IMR-90 (cell line): ENCODE results near the gene MTERF1. TPM values are rescaled to one million over a fixed set of nuclear protein-coding genes. Genes with fewer than 3 reads are reported as not detected.

Experiments
- ATAC-seq: fragments of 200-7000 bp; cut with Tn5 transposase; 2 replicates; pipeline ENCODE4 v1.9.1; 2020; ENCODE audit warnings: low read depth, mild to moderate bottlenecking, moderate library complexity
- BruUV-seq: library from RNA; stranded (reverse); fragments of 400-500 nt; replicated peaks from 2 replicates; lab custom pipeline; 2021; lab: Mats Ljungman, UMichigan
- CTCF ChIA-PET: fragments of 300-600 bp; formaldehyde crosslinking; extraction: SDS; loops from one replicate; lab custom pipeline; 2021; ENCODE audit warnings: antibody characterized with exemption; lab: Yijun Ruan, JAX
- POLR2A ChIA-PET: fragments of 300-600 bp; sonication (Branson Sonifier 250); formaldehyde crosslinking; loops from one replicate; lab custom pipeline; 2022; ENCODE audit warnings: antibody characterized with exemption; ENCODE audit not compliant: unreplicated experiment; lab: Charles Lee
- DNase-seq: peaks from one replicate; pipeline ENCODE4 v3.0.0; 2013
- H2AFZ ChIP-seq: replicated peaks from 2 replicates; pipeline ENCODE3; 2013; ENCODE audit warnings: low read length, mild to moderate bottlenecking; ENCODE audit not compliant: poor library complexity
- H2AK5ac ChIP-seq: 2 replicates; pipeline ENCODE4 v1.6.1; 2013; ENCODE audit warnings: low read depth, low read length, inconsistent platforms
- H2AK9ac ChIP-seq: replicated peaks from 2 replicates; pipeline ENCODE3; 2013; ENCODE audit warnings: mild to moderate bottlenecking, low read depth, low read length, moderate library complexity; ENCODE audit not compliant: poor library complexity
- H2BK120ac ChIP-seq: 2 replicates; pipeline ENCODE4 v1.6.1; 2013; ENCODE audit warnings: low read depth, low read length, inconsistent platforms
- H2BK15ac ChIP-seq: 3 replicates; pipeline ENCODE4 v1.6.1; 2013; ENCODE audit warnings: low read depth, low read length, inconsistent platforms
- H2BK20ac ChIP-seq: 2 replicates; pipeline ENCODE4 v1.6.1; 2013; ENCODE audit warnings: low read depth, mild to moderate bottlenecking, inconsistent platforms, low read length, moderate library complexity
- H2BK5ac ChIP-seq: 2 replicates; pipeline ENCODE4 v1.6.1; 2013; ENCODE audit warnings: mild to moderate bottlenecking, low read depth, low read length, inconsistent platforms; ENCODE audit not compliant: poor library complexity, severe bottlenecking
- H3K14ac ChIP-seq: replicated peaks from 2 replicates; pipeline ENCODE4 v1.6.1; 2013; ENCODE audit warnings: low read depth, low read length, inconsistent platforms
- H3K18ac ChIP-seq: 2 replicates; pipeline ENCODE4 v1.6.1; 2013; ENCODE audit warnings: low read depth, low read length, control low read depth
- H3K23ac ChIP-seq: 2 replicates; pipeline ENCODE4 v1.6.1; 2013; ENCODE audit warnings: low read depth, low read length, inconsistent platforms
- H3K27ac ChIP-seq: 2 replicates; pipeline ENCODE4 v1.5.1; 2013; ENCODE audit warnings: mild to moderate bottlenecking, control low read depth, low read length; ENCODE audit not compliant: insufficient read depth
- H3K27me3 ChIP-seq: 2 replicates; pipeline ENCODE4 v1.6.1; 2013; ENCODE audit warnings: low read length; ENCODE audit not compliant: control insufficient read depth, insufficient read depth
- H3K36me3 ChIP-seq: 2 replicates; pipeline ENCODE4 v1.6.1; 2013; ENCODE audit warnings: low read length, mixed read lengths; ENCODE audit not compliant: control insufficient read depth, insufficient read depth
- H3K4ac ChIP-seq: 2 replicates; pipeline ENCODE4 v1.6.1; 2013; ENCODE audit warnings: low read depth, low read length, inconsistent platforms
- H3K4me1 ChIP-seq: 2 replicates; pipeline ENCODE4 v1.6.1; 2013; ENCODE audit warnings: low read length, mixed read lengths; ENCODE audit not compliant: control insufficient read depth, insufficient read depth
- H3K4me2 ChIP-seq: 2 replicates; pipeline ENCODE4 v1.6.1; 2013; ENCODE audit warnings: low read depth, mild to moderate bottlenecking, control low read depth, low read length, moderate library complexity
- H3K4me3 ChIP-seq: 2 replicates; pipeline ENCODE4 v1.5.1; 2013; ENCODE audit warnings: low read depth, mild to moderate bottlenecking, control low read depth, low read length, moderate library complexity; ENCODE audit not compliant: insufficient read depth
- H3K56ac ChIP-seq: 2 replicates; pipeline ENCODE4 v1.6.1; 2013; ENCODE audit warnings: low read length, inconsistent platforms; ENCODE audit not compliant: insufficient read depth; ENCODE audit errors: extremely low read depth
- H3K79me1 ChIP-seq, 2 experiments: 2 replicates each; pipeline ENCODE4 v1.6.1; 2013; ENCODE audit warnings: low read length in 2 of 2, inconsistent platforms in 1 of 2, low read depth in 1 of 2
- H3K9ac ChIP-seq: 2 replicates; pipeline ENCODE4 v1.6.1; 2013; ENCODE audit warnings: low read depth, low read length, control low read depth
- H3K9me1 ChIP-seq: 2 replicates; pipeline ENCODE4 v1.6.1; 2013; ENCODE audit warnings: low read length, inconsistent platforms; ENCODE audit not compliant: insufficient read depth
- H3K9me3 ChIP-seq: 2 replicates; pipeline ENCODE4 v1.6.1; 2013; ENCODE audit warnings: low read length; ENCODE audit not compliant: control insufficient read depth, insufficient read depth
- H4K20me1 ChIP-seq: 2 replicates; pipeline ENCODE4 v1.6.1; 2013; ENCODE audit warnings: low read length, inconsistent platforms; ENCODE audit not compliant: insufficient read depth
- H4K5ac ChIP-seq: 2 replicates; pipeline ENCODE4 v1.6.1; 2013; ENCODE audit warnings: mild to moderate bottlenecking, low read depth, low read length, control low read depth
- H4K8ac ChIP-seq, 2 experiments: 2 replicates each; pipeline ENCODE4 v1.6.1; 2013; ENCODE audit warnings: low read depth in 2 of 2, low read length in 2 of 2, control low read depth in 1 of 2, inconsistent platforms in 1 of 2
- H4K91ac ChIP-seq: 2 replicates; pipeline ENCODE4 v1.6.1; 2013; ENCODE audit warnings: low read depth, low read length, inconsistent platforms; ENCODE audit not compliant: insufficient read depth
- BHLHE40 ChIP-seq: fragments of 150-350 bp; IDR thresholded peaks from 2 replicates; pipeline ENCODE4 v1.6.1; 2016; ENCODE audit warnings: mild to moderate bottlenecking, low read depth, low read length
- CEBPB ChIP-seq: IDR thresholded peaks from 2 replicates; pipeline ENCODE4 v1.6.1; 2012; ENCODE audit warnings: low read depth, low read length, improper control_type of control experiment
- CHD1 ChIP-seq: IDR thresholded peaks from 2 replicates; pipeline ENCODE4 v1.6.1; 2012; ENCODE audit warnings: low read depth, low read length, improper control_type of control experiment
- FOS ChIP-seq: fragments of 150-350 bp; IDR thresholded peaks from 2 replicates; pipeline ENCODE4 v1.6.1; 2016; ENCODE audit warnings: low read depth, low read length
- MAFK ChIP-seq: IDR thresholded peaks from 2 replicates; pipeline ENCODE4 v1.6.1; 2012; ENCODE audit warnings: low read depth, low read length, improper control_type of control experiment
- MAZ ChIP-seq: IDR thresholded peaks from 2 replicates; pipeline ENCODE4 v1.6.1; 2012; ENCODE audit warnings: low read depth, mild to moderate bottlenecking, low read length, improper control_type of control experiment, moderate library complexity, borderline replicate concordance
- MXI1 ChIP-seq: IDR thresholded peaks from 2 replicates; pipeline ENCODE4 v1.6.1; 2012; ENCODE audit warnings: low read depth, mild to moderate bottlenecking, low read length, moderate library complexity, borderline replicate concordance
- NFE2L2 ChIP-seq: fragments of 150-350 bp; IDR thresholded peaks from 2 replicates; pipeline ENCODE4 v1.6.1; 2016; ENCODE audit warnings: low read depth, mild to moderate bottlenecking, low read length
- POLR2A ChIP-seq: IDR thresholded peaks from 2 replicates; pipeline ENCODE4 v1.6.1; 2012; ENCODE audit warnings: mild to moderate bottlenecking, low read depth, low read length
- RAD21 ChIP-seq: IDR thresholded peaks from 2 replicates; pipeline ENCODE4 v1.6.1; 2012; ENCODE audit warnings: low read length, improper control_type of control experiment
- RCOR1 ChIP-seq: IDR thresholded peaks from 2 replicates; pipeline ENCODE4 v1.6.1; 2012; ENCODE audit warnings: mild to moderate bottlenecking, low read length, improper control_type of control experiment; ENCODE audit not compliant: insufficient replicate concordance
- RFX5 ChIP-seq: IDR thresholded peaks from 2 replicates; pipeline ENCODE4 v1.8.0; 2012; ENCODE audit warnings: low read depth, mild to moderate bottlenecking, low read length, moderate library complexity
- SMC3 ChIP-seq: fragments of 150-350 bp; IDR thresholded peaks from 2 replicates; pipeline ENCODE4 v1.6.1; 2016; ENCODE audit warnings: low read depth, mild to moderate bottlenecking, antibody characterized with exemption, low read length, moderate library complexity
- WGBS, 2 experiments: methylation state at CpG; one replicate each; pipeline versions ENCODE4 v1.1.5 to v1.1.7; 2013; ENCODE audit warnings: missing lambda C conversion rate in 2 of 2; ENCODE audit not compliant: insufficient read length in 1 of 2; ENCODE audit errors: extremely low coverage in 2 of 2; 5-methylcytosine and 5-hydroxymethylcytosine counted together
- dilution Hi-C: fragments of 300-500 bp; cut with HindIII; formaldehyde crosslinking; loops from one replicate; pipeline ENCODE4 v1.14.3; 2018; ENCODE audit warnings: low sequenced_read_pairs; ENCODE audit not compliant: unreplicated experiment
- in situ Hi-C: fragments of 300-500 bp; cut with MboI; formaldehyde crosslinking; loops from 3 replicates; pipeline ENCODE4 v1.14.3; 2019; ENCODE audit warnings: low sequenced_read_pairs, inconsistent platforms, mixed read lengths
- intact Hi-C: fragments of 100-400 bp; cut with micrococcal nuclease; formaldehyde crosslinking; loops from 2 replicates; pipeline ENCODE4 v1.10.0; 2022
- polyA plus RNA-seq, 3 experiments: library from polyadenylated mRNA; depleted of rRNA; stranded (reverse); fragments of >200 nt; gene quantifications; 2 replicates each; pipeline ENCODE4 v1.2.3, GENCODE V29; 2012; ENCODE audit warnings: low replicate concordance in 1 of 3
- total RNA-seq: library from RNA; depleted of rRNA; stranded (reverse); fragments of >200 nt; gene quantifications from 2 replicates; pipeline ENCODE4 v1.2.3, GENCODE V29; 2012
- TF ChIP-seq, protein P1 (sequence below): fragments of 150-350 bp; IDR thresholded peaks from 2 replicates; pipeline ENCODE4 v1.6.1; 2016; ENCODE audit warnings: low read depth, mild to moderate bottlenecking, low read length, moderate library complexity, borderline replicate concordance
- TF ChIP-seq, protein P2 (sequence below): conservative IDR thresholded peaks from 2 replicates; pipeline ENCODE4 v1.5.1; 2012; ENCODE audit warnings: mild to moderate bottlenecking, low read depth, low read length, improper control_type of control experiment
- TF ChIP-seq, protein P3 (sequence below): fragments of 150-350 bp; IDR thresholded peaks from 2 replicates; pipeline ENCODE4 v1.6.1; 2017; ENCODE audit warnings: mild to moderate bottlenecking, antibody characterized with exemption, low read length, low read depth

MTERF1 gene
- total and polyA plus RNA-seq, 2 of the 4 experiments (the other 2 are of a cell fraction) = 7.0 to 7.3 TPM

DNA sequence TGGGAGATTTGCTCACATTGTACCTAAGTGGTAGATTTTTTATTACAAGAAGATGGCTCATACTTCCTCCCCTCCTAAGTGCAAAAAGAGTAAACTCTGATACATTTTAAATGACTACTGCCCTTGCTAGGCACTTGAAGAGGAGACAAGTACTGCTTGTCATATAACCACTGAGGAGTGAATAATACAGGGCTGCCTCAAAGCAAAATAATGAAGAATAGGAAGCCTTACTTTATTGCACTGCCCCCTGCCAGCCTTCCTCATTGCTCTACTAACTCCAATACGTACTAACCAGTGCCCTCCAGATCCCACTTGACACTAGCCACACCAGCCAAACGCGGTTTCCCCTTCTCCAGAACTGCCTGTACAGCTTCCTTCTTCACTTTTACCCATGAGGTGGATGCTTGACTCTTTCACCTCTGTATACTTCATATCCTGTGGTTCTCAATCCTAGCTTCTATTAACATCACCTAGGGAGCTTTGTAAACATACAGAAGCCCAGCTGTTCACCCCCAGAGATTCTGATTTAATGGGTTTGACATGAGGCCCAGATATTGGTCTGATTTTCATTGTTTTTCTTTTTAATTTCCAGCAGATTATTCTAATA, 11.7 kb upstream of the MTERF1 start:
- H3K79me1 ChIP-seq = no peaks in the 10 kb centered on the region
- DNase-seq (no peak), ATAC-seq (no peak; the same call in 1 of the 2 replicates)
- no peak overlapping the region for H2BK120ac ChIP-seq
- H3K18ac ChIP-seq = no peak overlapping the region
- H3K4ac ChIP-seq = no peak overlapping the region
- no peak overlapping the region for H2BK20ac ChIP-seq
- no peak overlapping the region for H2AK5ac ChIP-seq
- no peaks in the 10 kb centered on the region; the same call in 1 of the 2 replicates for H3K9me3 ChIP-seq
- in situ Hi-C loops = no loop called here
- TF ChIP-seq MAFK (no peak), RCOR1 (no peak), CEBPB (no peak), RFX5 (no peak), BHLHE40 (no peak), FOS (no peak), RAD21 (no peak), SMC3 (no peak), POLR2A (no peak), CHD1 (no peak), MAZ (no peak), NFE2L2 (no peak), MXI1 (no peak)
- TF ChIP-seq, protein P1, sequence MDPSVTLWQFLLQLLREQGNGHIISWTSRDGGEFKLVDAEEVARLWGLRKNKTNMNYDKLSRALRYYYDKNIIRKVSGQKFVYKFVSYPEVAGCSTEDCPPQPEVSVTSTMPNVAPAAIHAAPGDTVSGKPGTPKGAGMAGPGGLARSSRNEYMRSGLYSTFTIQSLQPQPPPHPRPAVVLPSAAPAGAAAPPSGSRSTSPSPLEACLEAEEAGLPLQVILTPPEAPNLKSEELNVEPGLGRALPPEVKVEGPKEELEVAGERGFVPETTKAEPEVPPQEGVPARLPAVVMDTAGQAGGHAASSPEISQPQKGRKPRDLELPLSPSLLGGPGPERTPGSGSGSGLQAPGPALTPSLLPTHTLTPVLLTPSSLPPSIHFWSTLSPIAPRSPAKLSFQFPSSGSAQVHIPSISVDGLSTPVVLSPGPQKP = no peak
- TF ChIP-seq, protein P2, sequence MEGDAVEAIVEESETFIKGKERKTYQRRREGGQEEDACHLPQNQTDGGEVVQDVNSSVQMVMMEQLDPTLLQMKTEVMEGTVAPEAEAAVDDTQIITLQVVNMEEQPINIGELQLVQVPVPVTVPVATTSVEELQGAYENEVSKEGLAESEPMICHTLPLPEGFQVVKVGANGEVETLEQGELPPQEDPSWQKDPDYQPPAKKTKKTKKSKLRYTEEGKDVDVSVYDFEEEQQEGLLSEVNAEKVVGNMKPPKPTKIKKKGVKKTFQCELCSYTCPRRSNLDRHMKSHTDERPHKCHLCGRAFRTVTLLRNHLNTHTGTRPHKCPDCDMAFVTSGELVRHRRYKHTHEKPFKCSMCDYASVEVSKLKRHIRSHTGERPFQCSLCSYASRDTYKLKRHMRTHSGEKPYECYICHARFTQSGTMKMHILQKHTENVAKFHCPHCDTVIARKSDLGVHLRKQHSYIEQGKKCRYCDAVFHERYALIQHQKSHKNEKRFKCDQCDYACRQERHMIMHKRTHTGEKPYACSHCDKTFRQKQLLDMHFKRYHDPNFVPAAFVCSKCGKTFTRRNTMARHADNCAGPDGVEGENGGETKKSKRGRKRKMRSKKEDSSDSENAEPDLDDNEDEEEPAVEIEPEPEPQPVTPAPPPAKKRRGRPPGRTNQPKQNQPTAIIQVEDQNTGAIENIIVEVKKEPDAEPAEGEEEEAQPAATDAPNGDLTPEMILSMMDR = no peak
- TF ChIP-seq, protein P3, sequence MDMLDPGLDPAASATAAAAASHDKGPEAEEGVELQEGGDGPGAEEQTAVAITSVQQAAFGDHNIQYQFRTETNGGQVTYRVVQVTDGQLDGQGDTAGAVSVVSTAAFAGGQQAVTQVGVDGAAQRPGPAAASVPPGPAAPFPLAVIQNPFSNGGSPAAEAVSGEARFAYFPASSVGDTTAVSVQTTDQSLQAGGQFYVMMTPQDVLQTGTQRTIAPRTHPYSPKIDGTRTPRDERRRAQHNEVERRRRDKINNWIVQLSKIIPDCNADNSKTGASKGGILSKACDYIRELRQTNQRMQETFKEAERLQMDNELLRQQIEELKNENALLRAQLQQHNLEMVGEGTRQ = no peak
- no peak overlapping the region for H3K23ac ChIP-seq
- dilution Hi-C loops = no loop called here
- H3K27me3 ChIP-seq = no peaks in the 10 kb centered on the region
- WGBS, 2 experiments = 58% methylated on average over 3 of the region's 3 CpGs; no CpG with 5 or more reads in 1 of the 2 experiments
- H3K4me3 ChIP-seq = no peak overlapping the region
- H3K9ac ChIP-seq = no peak overlapping the region
- no peak overlapping the region for H4K8ac ChIP-seq
- H3K36me3 ChIP-seq = no peaks in the 10 kb centered on the region
- no peaks in the 10 kb centered on the region for H4K20me1 ChIP-seq
- POLR2A ChIA-PET = no interaction called here
- H2AFZ ChIP-seq = no peak overlapping the region
- H3K56ac ChIP-seq = no peak overlapping the region
- BruUV-seq = no TSS peak
- intact Hi-C loops = no loop called here
- H2BK15ac ChIP-seq = no peak overlapping the region
- H4K91ac ChIP-seq = no peak overlapping the region
- H3K9me1 ChIP-seq = 0 out of 2 replicates have a peak, but pooled peaks cover 3% of the 10 kb centered on the region
- no peak overlapping the region for H3K4me2 ChIP-seq
- H2BK5ac ChIP-seq = no peak overlapping the region
- no peaks in the 10 kb centered on the region; the same call in 1 of the 2 replicates for H3K4me1 ChIP-seq
- peak overlapping the region; percentile 23 for H2AK9ac ChIP-seq
- H4K5ac ChIP-seq = no peak overlapping the region
- no peak overlapping the region for H3K14ac ChIP-seq
- no peak overlapping the region for H3K27ac ChIP-seq
- CTCF ChIA-PET = interaction anchor here (1.0 kb wide), 1 partner anchor 55 kb away, joined by 4 read pairs; no protein-coding TSS in a partner anchor
